Motor neuron (in vitro differentiated cells): ENCODE measurements around the gene AP1M2. TPM values are rescaled to one million over a fixed set of nuclear protein-coding genes. Genes with fewer than 3 reads are reported as not detected.
A peak's percentile ranks its signal among the peaks of the same experiment; 100 is the strongest.
"Not testable (repeated sequence)": the region's sequence is repeated elsewhere in the genome, so short reads cannot be mapped to it uniquely, and the experiment has no call there.

Experiments used
- ATAC-seq, 8 experiments: fragments of 200-7000 bp; cut with Tn5 transposase; replicated peaks in 6 of 8; 2 replicates each; pipeline ENCODE4 v1.8.0; 2021; ENCODE audit warnings: mild to moderate bottlenecking in 8 of 8, moderate library complexity in 8 of 8
- H3K27ac ChIP-seq, 2 donors: fragments of 250-450 bp; sonication (Bioruptor Pico); 2 replicates each; pipeline ENCODE4 v1.9.0; 2021; ENCODE audit warnings: antibody characterized with exemption in 2 of 2, mild to moderate bottlenecking in 2 of 2, moderate library complexity in 1 of 2
- H3K4me1 ChIP-seq, 2 donors: fragments of 250-450 bp; sonication (Bioruptor Pico); replicated peaks in 1 of 2; 2 replicates each; pipeline ENCODE4 v1.6.1; 2021; ENCODE audit warnings: antibody characterized with exemption in 2 of 2, mild to moderate bottlenecking in 2 of 2, moderate library complexity in 1 of 2
- H3K4me3 ChIP-seq, 5 donors: fragments of 250-450 bp; sonication (Bioruptor Pico); 2 replicates each; pipeline ENCODE4 v1.9.0; 2021; ENCODE audit warnings: antibody characterized with exemption in 5 of 5, mild to moderate bottlenecking in 5 of 5, moderate library complexity in 4 of 5
- WGBS, 10 experiments: fragments of 450-650 bp; shearing (Covaris generic); methylation state at CpG; one replicate each; pipeline ENCODE4 v1.0.0; 2022; 5-methylcytosine and 5-hydroxymethylcytosine counted together
- in situ Hi-C, 9 experiments: fragments of 400-800 bp; cut with MboI; loops; one replicate each; pipeline ENCODE4 v1.15.0; 2021; ENCODE audit warnings: low sequenced_read_pairs in 9 of 9, low pct_unique_long_range_greater_than_20kb in 2 of 9; ENCODE audit not compliant: unreplicated experiment in 9 of 9
- total RNA-seq, 8 experiments: library from RNA; unstranded; fragments of 300-600 nt; gene quantifications; 2 replicates each; pipeline versions ENCODE4 v1.2.3 to v1.2.4, GENCODE V29; 2022

The AP1M2 gene
- total RNA-seq, 8 experiments from 2014 or later: 0.52 to 0.81 (median 0.67) TPM; not detected in 5

DNA sequence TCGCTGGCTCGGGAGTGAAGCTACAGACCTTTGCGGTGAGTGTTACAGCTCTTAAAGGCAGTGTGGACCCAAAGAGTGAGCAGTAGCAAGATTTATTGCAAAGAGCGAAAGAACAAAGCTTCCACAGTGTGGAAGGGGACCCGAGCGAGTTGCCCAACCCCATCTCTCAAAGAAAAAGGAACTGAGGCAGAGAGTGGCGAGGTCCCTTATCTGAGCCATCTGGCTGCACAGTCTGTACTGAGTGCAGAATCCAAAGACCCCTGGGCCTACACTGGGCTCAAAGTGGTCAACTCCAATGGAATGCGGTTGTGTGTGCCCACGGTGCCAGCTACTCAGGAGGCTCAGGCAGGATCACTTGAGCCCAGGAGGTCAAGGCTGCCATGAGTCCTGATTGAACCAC, 48.1 kb downstream of the AP1M2 start:
- H3K4me1 ChIP-seq, H3K4me3 ChIP-seq, ATAC-seq, H3K27ac ChIP-seq, in situ Hi-C loops: not testable (repeated sequence)
- 67 to 100% methylated on average over 1 to 2 of the region's 9 CpGs; no CpG with 5 or more reads in 8 of the 10 experiments for WGBS, 10 experiments

DNA sequence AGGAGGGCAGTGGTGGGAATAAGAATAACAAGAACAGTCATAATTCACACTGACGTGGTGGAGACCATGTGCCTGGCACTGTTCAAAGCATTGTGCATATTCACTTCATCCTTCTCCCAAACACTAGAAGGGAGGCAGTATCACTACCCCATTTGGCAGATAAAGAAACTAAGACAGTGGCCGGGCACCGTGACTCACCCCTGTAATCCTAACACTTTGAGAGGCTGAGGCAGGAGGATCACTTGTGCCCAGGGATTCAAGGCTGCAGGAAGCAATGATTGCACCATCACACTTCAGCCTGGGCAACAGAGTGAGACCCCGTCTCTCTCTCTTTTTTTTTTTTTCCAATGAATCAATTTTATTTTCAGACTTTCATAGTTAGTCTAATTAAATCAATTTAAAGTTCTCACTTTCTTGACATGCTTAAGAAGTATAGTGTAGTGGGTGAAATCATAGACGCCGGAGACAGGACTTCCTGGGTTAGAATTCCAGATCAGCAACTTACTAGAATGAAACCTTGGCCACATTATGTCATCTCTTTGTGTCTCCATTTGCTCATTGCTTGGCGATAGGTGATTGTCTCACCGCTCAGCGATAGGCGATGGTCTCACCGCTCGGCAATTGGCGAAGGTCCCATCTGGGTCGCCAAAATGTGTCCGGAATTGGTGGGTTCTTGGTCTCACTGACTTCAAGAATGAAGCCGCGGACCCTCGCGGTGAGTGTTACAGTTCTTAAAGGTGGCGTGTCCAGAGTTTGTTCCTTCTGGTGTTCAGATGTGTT, 48.7 kb downstream of the AP1M2 start:
- H3K4me1 ChIP-seq: no peaks in the 10 kb centered on the region
- 17 to 100% (median 75%) methylated on average over 1 to 10 of the region's 20 CpGs; no CpG with 5 or more reads in 3 of the 10 experiments for WGBS, 10 experiments
- H3K27ac ChIP-seq: no peak overlapping the region
- ATAC-seq: no peak
- in situ Hi-C loops: no loop called here
- H3K4me3 ChIP-seq: no peak overlapping the region

DNA sequence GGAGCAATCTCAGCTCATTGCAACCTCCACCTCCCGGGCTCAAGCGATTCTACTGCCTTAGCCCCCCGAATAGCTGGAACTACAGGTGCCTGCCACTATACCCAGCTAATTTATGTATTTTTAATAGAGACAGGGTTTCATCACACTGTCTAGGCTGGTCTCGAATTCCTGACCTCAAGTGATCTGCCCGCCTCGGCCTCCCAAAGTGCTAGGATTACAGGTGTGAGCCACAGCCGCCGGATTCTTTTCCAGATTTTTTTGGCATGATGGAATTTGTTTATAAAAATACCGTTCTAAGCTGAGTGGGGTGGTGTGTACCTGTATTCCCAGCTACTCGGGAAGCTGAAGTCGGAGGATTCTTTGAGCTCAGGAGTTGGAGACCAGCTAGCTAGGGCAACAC, 49.4 kb downstream of the AP1M2 start:
- Histone ChIP-seq H3K4me1 (no peaks in the 10 kb centered on the region), H3K4me3 (no peak overlapping the region), H3K27ac (no peak overlapping the region)
- ATAC-seq: no peak
- 42 to 92% (median 74%) methylated on average over 4 to 11 of the region's 11 CpGs for WGBS, 10 experiments
- in situ Hi-C loops: no loop called here

DNA sequence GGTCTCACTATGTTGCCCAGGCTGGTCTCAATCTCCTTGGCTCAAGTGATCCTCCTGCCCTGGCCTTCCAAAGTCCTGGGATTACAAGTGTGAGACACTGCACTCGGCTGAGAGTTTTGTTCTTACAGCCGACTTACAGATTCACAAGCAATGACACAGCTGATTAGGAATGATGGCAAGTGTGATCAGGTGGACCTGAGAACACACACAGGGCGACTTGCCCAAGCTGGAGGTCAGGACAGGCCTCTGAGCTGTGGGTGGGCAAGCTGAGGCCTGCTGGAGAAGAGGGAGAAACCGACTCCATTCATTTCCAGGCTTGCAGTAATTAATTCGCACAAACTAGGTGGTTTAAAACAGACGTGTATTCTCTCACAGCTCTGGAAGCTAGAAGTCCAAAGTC, 51.5 kb downstream of the AP1M2 start:
- Histone ChIP-seq H3K27ac (no peak overlapping the region), H3K4me1 (no peaks in the 10 kb centered on the region), H3K4me3 (no peak overlapping the region)
- in situ Hi-C loops: no loop called here
- WGBS, 10 experiments: 40 to 72% (median 41%) methylated on average over 1 to 6 of the region's 6 CpGs; no CpG with 5 or more reads in 5 of the 10 experiments
- ATAC-seq: no peak

DNA sequence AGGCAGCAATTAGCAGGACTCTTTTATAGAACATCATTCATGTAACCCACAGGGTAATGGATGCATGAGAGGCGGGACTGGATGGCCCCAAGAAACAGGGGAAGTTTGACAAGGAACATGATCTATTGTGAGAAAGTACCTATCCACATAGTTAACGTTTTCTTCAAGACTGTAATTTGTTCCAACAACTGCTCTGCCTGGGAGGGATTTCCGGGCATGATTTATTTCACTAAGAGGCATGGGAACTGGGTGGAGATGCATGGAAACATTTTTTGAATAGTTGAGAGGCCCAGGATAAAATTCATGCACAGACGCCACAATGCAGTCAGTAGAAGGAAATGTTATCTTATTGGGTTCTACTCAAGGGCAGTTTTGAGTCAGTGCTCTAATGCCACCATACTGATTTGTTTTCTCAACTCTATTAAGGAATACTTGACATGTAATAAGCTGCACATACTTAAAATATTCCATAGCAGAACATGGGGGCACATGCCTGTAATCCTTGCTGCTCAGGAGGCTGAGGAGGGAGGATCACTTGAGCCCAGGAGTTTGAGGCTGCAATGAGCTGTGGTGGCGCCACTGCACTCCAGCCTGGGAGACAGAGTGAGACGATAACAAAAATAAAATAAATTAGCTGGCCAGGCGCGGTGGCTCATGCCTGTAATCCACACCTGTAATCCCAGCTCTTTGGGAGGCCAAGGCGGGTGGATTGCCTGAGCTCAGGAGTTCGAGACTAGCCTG, 53.3 kb downstream of the AP1M2 start:
- no peaks in the 10 kb centered on the region for H3K4me1 ChIP-seq
- 17 to 93% (median 60%) methylated on average over 1 to 9 of the region's 10 CpGs; no CpG with 5 or more reads in 1 of the 10 experiments for WGBS, 10 experiments
- peak; percentile 58 to 96 (median 74) for ATAC-seq
- in situ Hi-C loops: no loop called here
- H3K4me3 ChIP-seq: no peak overlapping the region
- H3K27ac ChIP-seq: no peak overlapping the region

DNA sequence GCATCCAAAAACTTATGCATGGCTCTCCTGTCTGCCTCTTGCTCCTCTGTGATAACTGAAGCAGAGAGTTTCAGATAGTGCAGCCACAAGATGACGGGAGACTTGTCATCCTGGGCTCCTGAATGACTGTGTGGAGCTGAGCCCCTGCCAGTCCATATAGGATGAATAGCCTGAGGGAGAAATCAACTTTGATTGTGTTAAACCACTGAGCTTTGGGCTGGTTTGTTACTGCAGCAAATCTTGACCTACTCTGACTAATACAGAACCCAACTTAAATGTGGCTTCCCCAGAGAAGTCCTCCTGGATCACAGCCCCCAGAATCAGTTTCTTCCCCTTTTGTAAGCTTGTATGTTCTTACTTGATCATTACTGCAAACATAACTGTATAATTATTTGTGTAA, 54.7 kb downstream of the AP1M2 start:
- H3K27ac ChIP-seq: no peak overlapping the region
- 38 to 100% (median 92%) methylated on average over 1 of the region's 1 CpG; no CpG with 5 or more reads in 6 of the 10 experiments for WGBS, 10 experiments

DNA sequence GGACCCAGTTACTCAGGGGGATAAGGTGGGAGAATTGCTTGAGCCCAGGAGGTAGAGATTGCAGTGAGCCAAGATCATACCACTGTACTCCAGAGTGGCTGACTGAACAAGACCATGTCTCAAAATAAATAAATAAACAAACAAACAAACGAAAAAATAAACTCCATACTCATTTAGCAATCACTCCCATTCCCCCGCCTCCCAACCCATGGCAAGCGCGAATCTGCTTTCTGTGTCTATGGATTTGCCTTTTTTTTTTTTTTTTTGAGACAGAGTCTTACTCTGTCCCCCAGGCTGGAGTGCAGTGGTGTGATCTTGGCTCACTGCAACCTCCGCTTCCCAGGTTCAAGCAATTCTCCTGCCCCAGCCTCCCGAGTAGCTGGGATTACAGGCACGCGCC, 60.2 kb downstream of the AP1M2 start:
- H3K27ac ChIP-seq, ATAC-seq, H3K4me3 ChIP-seq, in situ Hi-C loops, H3K4me1 ChIP-seq: not testable (repeated sequence)
- WGBS, 10 experiments: 65 to 95% (median 83%) methylated on average over 3 to 8 of the region's 8 CpGs; no CpG with 5 or more reads in 2 of the 10 experiments

More for the DNA sequence above, 54.7 kb downstream of the AP1M2 start:
- Histone ChIP-seq H3K4me3 (no peak overlapping the region), H3K4me1 (no peaks in the 10 kb centered on the region)
- no peak for ATAC-seq
- in situ Hi-C loops: no loop called here

DNA sequence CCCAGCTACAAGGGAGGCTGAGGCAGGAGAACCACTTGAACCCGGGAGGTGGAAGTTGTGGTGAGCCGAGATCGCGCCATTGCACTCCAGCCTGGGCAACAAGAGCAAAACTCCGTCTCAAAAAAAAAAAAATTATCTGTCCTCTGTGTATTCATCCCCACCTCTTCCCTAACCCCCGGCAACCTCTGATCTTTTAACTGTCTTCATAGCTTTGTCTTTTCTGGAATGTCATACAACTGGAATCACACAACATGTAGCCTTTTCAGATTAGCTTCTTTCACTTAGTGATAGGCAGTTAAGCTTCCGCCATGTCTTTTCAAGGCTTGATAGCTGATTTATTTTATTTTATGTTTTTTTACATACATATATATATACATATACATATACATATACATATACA, 61.5 kb downstream of the AP1M2 start:
- in situ Hi-C loops: no loop called here
- no peak overlapping the region for H3K4me3 ChIP-seq
- H3K4me1 ChIP-seq: no peaks in the 10 kb centered on the region
- no peak overlapping the region for H3K27ac ChIP-seq
- no peak for ATAC-seq
- 44 to 100% (median 92%) methylated on average over 1 to 5 of the region's 7 CpGs; no CpG with 5 or more reads in 3 of the 10 experiments for WGBS, 10 experiments

DNA sequence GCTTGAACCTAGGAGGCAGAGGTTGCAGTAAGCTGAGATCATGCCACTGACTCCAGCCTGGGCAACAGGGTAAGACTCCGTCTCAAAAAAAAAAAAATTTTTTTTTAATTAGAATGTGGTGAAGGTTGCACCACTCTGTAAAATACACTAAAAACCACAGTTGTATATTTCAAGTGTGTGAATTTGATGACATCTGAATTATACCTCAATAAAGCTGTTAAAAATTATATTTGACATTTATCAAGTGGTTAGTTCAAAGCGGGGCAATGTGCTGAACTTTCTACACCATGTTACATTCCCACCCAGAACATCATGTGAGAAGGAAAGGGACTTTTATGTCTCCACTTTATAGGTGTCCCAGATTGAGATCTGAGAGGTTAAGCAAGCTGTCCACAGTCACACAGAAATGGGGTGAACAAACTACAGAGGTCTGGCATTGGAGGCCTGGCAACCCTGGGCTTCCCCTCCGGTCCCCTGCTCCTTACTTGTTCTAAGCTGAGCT, 63.9 kb downstream of the AP1M2 start:
- no peak for ATAC-seq
- Histone ChIP-seq H3K4me1 (peaks cover 0 to 5% of the 10 kb centered on the region in 2 donors), H3K4me3 (no peak overlapping the region), H3K27ac (no peak overlapping the region)
- WGBS, 10 experiments: 39 to 90% (median 67%) methylated on average over 1 to 3 of the region's 3 CpGs; no CpG with 5 or more reads in 3 of the 10 experiments
- in situ Hi-C loops: no loop called here

Other genes starting within 250 kb of the AP1M2 start
- 1 to 10 TPM in 7 of 8 experiments, under 1 TPM in 1; 0.73 to 3.5 (median 2.2) TPM for gene ICAM3, start 247.7 kb downstream of the AP1M2 start, total RNA-seq
- 100 to 1,000 TPM in 1 of 8 experiments, 10 to 100 TPM in 7; 29.4 to 110 (median 62.1) TPM for gene TYK2, start 206.7 kb downstream of the AP1M2 start, total RNA-seq
- gene CDC37, start 183.8 kb downstream of the AP1M2 start, total RNA-seq: 100 to 1,000 TPM; 106 to 304 (median 175) TPM
- gene PDE4A, start 166.8 kb downstream of the AP1M2 start, total RNA-seq: 1 to 10 TPM in 7 of 8 experiments, under 1 TPM in 1; 0.88 to 7.8 (median 2.8) TPM
- 10 to 100 TPM; 27.1 to 84.0 (median 49.6) TPM for gene KEAP1, start 84.0 kb downstream of the AP1M2 start, total RNA-seq
- under 1 TPM in 4 of 8 experiments, not detected in 4; 0.08 to 0.81 (median 0.16) TPM for gene S1PR5, start 69.9 kb downstream of the AP1M2 start, total RNA-seq
- 10 to 100 TPM; 14.6 to 54.2 (median 29.5) TPM for gene ATG4D, start 43.4 kb downstream of the AP1M2 start, total RNA-seq
- gene KRI1, start 21.3 kb downstream of the AP1M2 start, total RNA-seq: 10 to 100 TPM in 4 of 8 experiments, 1 to 10 TPM in 4; 6.8 to 44.1 (median 12.1) TPM
- 10 to 100 TPM in 5 of 8 experiments, 1 to 10 TPM in 3; 1.9 to 68.6 (median 39.8) TPM for gene CDKN2D, start 18.3 kb downstream of the AP1M2 start, total RNA-seq
- gene SLC44A2, start 38.2 kb upstream of the AP1M2 start, total RNA-seq: 100 to 1,000 TPM in 4 of 8 experiments, 10 to 100 TPM in 4; 18.6 to 157 (median 83.2) TPM
- 100 to 1,000 TPM in 5 of 8 experiments, 10 to 100 TPM in 3; 44.8 to 286 (median 137) TPM for gene ILF3, start 67.0 kb upstream of the AP1M2 start, total RNA-seq
- 10 to 100 TPM; 29.1 to 71.9 (median 42.6) TPM for gene QTRT1, start 114.1 kb upstream of the AP1M2 start, total RNA-seq
- gene DNM2, start 130.8 kb upstream of the AP1M2 start, total RNA-seq: 100 to 1,000 TPM in 2 of 8 experiments, 10 to 100 TPM in 6; 23.2 to 128 (median 45.4) TPM
- 10 to 100 TPM; 12.4 to 46.7 (median 21.4) TPM for gene TMED1, start 248.9 kb upstream of the AP1M2 start, total RNA-seq